AG20443 (cell line): Measurements from ENCODE around the gene GALNT17.
"Not testable (repeated sequence)": the region's sequence is repeated elsewhere in the genome, so short reads cannot be mapped to it uniquely, and the experiment has no call there.

ENCODE experiments used
- DNase-seq: peaks from one replicate; pipeline ENCODE4 v3.0.0; 2012; ENCODE audit warnings: low spot score, mixed read lengths

The GALNT17 gene

DNA sequence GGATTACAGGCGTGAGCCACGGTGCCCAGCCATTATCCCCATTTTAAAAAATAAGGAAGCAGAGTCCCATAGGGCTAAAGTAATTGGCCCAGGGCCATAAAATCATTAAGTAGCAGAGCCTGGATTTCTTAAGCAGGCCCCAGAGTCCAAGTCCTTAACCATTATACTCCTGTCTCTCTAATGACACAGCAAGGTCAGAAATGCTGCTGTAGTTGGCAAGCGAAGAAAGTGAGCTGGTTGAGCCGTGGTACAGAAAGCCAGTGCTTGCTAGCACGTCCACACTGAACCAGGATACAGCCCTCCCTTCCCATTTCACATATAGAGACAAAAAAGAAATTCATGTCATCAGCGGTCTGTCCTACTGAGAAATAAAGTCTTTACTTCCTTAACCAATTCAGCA is 562.7 kb downstream of the GALNT17 start:
- no peak for DNase-seq

DNA sequence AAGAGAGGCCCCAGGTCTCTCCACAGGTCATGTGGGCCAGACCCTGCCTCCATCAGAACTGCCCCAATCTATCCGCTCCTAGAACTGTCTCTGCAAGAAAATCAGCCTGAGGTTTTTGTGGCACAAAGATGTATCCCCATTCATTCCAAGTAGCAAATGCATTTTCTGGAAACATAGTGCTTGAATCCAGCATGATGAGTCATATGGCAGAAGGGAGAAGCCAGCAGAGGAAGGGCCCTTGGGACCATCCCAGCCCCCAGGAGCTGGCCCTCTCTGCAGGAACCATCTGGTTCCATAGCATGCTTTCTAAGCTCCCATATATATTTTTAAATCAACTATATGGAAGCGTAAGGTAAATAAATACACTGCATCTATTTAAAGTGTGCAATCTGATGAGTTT is 563.2 kb downstream of the GALNT17 start:
- DNase-seq = no peak

DNA sequence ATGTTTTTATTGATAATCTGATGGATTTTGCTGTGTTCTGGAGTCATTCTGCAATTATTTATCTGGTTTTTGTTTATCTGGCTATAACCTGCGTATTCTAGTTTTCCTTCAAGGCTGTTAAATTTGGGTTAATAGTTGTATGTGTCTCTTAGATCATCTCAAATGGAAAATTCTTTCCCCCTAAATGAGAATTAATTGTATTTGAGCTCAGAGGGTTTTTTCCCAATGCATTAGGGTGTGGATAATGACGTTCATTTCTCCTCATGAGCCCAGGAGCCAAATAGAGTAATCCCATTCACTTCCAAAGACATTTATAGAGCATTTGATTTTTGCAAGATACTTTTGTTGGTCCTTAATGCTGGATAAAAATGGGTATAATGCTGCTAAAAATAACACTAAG is 564.6 kb downstream of the GALNT17 start:
- no peak for DNase-seq

DNA sequence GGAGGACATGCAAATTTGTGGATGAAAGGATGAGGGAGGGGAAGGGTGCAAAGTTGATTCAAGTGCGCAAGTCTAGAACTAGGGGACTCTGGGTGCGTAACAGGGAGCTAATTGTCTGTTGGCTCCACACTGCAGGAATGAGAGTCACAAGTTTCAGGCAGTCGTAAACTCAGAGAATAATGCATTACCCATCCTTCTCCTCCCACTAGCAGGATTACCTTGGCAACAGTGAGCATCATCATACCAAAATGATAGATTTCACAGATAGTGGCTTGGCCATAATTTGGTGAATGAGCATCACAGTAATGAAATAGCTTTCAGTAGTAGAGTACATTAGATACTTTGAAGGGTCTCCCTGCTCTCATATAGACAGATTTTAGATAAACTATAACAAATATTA is 565.5 kb downstream of the GALNT17 start:
- DNase-seq = no peak

DNA sequence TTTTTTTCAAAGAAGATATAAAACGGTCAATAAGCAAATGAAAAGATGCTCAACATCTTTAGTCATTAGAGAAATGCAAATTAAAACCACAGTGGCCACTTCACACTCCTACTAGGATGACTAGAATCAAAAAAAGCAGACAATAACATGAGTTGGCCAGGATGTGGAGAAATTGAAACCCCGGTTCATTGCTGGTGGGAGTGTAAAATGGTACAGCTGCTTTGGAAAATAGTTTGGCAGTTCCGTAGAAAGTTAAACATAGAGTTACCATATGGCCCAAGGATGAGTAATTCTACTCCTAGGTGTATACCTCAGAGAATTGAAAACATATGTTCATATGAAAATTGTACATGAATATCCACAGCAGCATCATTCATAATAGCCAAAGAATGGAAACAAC is 573.3 kb downstream of the GALNT17 start:
- no peak for DNase-seq

DNA sequence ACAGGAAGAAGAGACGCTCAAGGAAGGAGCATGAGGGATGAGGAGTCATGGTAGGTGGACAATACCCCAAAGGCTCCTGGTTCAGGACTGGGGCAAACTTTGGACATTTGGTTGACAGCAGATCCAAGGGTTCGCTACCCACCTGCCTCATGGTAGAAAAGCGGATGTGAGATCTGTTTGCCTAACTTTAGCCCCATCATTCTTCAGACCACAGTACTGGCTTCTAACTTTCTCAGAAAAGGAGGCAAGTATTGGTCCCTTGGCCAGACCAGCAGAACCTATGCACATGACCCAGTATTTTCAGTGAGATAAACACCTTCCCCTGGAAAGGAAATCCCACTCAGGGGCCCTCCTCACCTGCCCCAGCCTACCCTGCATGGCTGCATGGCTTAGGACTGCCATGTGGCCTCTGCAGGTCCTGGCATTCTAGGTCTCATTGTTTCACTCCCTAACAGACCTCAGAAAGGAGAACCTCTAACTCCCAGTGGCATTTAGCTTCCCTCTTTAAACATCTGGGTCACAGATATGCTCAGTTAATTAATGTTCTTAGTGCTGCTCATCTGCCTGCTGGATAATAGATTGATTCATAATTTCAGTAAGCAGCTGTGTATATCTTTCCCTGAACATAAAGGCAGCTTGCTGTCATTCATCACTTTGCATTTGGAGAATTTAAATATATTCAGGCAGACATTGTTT is 574.1 kb downstream of the GALNT17 start:
- no peak for DNase-seq

DNA sequence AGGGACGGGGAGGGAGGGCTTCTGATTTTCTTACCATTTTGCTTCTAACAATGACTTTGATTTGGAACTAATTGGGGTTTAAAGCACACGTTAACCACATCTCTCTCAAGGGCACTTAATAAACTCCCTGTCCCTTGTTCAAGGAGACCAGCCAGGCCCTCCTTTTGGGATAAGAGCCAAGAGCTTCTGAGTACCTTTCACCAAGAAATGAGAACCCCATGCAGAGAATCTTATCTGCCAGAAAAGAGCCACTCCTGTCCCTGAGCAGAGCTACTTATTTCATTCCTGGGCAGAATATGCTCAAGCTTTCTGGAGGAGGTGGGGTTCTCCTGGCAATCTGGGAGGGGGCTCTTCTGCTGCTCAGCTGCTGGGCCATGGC is 574.6 kb downstream of the GALNT17 start:
- DNase-seq = no peak

DNA sequence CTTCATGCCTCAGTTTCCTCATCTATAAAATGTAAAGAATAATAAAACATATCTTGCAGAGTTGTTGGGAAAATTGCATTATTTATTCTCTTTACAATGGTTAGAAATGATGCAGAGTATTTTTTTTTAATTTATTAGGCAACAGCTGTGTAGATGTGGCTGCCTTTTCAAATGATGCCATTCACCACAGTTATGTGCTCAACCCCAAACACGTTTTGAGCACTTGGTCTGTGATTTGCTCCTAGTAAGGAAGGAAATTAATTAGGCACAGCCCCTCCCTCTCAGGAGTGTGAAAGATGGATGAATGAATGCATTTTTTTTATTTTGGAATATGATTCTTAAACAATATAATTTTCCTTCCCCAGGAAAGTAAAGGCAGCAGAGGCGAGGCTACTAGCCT is 575.1 kb downstream of the GALNT17 start:
- no peak for DNase-seq

DNA sequence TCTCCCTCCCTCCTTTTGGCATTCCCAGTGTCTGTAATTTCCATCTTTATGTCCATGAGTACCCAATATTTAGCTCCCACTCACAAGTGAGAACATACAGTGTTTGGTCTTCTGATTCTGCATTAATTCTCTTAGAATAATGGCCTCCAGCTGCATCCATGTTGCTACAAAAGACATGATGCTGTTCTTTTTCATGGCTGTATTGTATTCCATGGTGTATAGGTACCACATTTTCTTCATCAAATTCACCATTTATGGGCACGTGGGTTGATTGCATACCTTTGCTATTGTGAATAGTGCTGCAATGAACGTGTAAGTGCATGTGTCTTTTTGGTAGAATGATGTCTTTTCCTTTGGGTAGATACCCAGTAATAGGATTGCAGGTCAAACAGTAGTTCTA is 576.8 kb downstream of the GALNT17 start:
- no peak for DNase-seq

DNA sequence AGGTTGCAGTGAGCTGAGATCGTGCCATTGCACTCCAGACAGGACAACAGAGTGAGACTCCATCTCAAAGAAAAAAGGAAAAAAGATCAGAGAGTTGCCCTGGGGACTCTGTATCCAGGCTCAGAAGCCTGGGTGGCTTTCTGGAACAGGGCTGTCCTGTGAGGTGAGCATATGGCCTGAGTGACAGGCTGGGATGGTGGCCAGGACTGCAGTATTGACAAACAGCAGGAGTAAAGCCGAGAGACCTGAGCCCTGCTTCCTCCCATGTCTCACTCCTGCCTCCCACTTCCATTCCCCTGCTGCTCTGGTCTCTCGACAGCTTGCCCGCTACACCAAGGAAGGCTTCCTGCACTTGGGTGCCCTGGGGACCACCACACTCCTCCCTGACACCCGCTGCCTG is 578.5 kb downstream of the GALNT17 start:
- no peak for DNase-seq

DNA sequence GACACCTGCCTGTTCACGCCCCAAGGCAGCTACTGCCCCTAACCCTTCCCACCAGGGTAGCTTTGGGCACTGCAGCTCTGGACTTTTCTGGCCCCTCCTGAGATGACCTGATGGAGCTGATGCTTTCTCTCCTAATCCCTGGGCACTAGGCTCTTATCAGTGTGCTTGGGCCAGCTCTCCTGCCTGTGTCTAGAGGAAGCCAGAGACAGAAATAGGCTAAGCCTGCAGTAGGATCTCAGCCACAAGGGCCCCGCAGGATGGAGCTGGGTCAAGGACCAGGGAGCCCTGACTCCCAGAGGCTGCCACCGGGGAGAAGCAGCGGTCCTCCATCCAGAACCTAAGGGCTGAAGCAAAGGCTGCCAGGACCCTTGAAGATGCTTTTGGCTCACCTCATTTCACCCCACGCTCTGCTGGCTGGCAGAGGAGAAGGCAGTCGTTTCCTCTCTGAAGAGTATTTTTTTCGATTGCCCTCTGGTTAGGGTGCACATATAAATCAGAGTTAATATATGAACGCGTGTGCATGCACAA is 580.8 kb downstream of the GALNT17 start:
- DNase-seq = no peak

DNA sequence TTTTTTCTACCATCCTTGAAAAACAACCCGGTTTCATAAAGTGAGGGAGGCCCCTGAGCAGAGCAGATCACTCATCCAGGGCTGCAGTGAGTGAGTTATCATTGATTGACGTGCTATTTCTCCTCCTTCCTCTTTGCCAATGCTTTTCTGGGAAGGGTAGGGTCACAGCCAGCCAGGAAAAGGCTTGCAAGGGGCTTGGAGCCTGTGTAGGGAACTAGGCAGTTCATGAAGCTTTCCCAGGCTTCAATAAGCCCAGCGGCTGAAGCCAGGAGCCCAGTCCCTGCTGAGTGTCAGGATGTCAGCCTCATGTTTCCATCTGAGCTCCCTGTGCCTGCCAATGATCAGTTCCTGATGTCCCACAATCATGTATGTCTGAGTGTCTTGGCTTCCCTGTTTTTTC is 584.7 kb downstream of the GALNT17 start:
- DNase-seq = no peak

DNA sequence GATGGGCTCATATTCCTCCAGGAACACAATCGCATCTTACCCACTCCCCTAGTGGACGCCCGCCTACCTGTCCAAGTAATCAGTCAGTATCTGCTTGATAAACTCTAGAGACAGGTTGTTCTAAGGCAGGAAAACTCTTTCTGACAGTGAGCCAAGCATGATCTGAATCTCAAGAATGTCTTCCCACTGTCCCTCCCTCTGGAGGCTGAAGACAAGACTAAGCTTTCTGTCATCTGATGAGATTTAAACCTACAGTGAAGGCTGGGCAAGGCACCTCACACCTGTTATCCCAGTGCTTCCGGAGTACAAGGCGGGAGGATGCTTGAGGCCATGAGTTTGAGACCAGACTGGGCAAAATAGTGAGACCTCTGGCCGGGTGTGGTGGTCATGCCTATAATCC is 586.6 kb downstream of the GALNT17 start:
- no peak for DNase-seq

DNA sequence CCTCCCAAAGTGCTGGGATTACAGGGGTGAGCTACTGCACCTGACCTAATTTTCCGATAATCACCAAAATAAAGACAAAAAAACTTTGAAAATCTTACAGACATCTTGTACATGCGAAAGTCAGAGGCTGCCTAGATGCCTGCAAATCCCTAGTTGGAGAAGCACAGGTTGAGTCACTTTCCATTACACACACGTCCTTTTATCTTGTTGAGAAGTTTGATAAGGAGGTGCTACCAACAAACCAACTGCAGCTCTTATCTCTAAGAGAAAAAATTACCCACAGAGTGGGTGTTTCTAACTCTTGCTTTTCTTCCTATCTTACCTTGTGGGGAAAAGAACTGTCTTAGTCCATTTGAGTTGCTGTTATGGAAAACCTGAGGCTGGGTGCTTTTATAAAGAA is 589.8 kb downstream of the GALNT17 start:
- DNase-seq = no peak

DNA sequence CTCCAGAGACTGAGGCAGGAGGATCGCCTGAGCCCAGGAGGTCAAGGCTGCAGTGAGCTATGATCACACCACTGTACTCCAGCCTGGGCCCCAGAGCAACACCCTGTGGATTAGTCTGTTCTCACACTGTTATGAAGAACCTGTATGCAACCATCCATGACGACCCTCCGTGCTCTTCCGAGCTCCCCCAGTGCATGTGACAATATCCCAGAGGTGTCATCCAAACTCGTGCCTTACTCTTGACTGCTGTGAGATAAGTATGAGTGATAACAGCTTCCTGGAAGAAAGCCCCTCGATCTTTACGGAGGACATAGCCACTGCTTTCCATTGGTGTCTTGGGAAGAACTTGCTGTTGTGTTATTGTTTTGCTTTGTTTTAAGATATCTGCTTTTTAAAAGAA is 591.9 kb downstream of the GALNT17 start:
- no peak for DNase-seq

DNA sequence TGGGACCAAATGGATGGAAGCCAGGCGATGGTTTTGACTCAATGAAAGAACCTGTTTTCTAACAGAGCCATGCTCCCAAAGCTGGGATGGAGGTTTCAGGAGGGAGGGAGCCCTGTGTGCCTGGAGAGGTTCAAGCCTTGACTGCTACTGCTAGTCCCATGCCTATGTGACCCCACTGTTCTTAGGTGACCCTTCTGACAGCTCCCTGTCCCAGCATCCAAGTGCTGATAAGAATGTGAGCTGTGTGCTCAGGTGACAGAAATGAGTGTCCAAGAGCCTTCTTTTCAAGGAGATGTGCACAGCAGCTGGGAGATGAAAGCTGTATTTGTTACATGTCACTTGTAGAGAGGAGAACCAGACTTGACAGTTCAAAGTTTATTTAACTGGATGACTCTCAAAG is 595.4 kb downstream of the GALNT17 start:
- DNase-seq = no peak

DNA sequence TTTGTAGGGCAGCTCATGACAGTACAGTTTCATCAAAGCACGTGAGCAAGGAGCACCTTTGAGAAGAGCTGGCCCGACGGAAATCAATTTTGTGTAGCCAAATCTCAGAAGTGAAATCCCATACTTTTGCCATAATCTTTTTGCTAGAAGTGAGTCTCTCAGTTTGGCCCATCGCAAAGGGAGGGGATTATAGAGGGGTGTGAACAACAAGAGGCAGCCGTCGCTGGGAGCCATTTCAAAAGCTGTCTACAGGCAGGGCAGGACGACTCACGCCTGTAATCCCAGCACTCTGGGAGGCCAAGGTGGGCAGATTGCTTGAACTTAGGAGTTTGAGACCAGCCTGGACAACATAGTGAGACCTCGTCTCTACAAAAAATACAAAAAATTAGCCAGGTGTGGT is 599.8 kb downstream of the GALNT17 start:
- no peak for DNase-seq

DNA sequence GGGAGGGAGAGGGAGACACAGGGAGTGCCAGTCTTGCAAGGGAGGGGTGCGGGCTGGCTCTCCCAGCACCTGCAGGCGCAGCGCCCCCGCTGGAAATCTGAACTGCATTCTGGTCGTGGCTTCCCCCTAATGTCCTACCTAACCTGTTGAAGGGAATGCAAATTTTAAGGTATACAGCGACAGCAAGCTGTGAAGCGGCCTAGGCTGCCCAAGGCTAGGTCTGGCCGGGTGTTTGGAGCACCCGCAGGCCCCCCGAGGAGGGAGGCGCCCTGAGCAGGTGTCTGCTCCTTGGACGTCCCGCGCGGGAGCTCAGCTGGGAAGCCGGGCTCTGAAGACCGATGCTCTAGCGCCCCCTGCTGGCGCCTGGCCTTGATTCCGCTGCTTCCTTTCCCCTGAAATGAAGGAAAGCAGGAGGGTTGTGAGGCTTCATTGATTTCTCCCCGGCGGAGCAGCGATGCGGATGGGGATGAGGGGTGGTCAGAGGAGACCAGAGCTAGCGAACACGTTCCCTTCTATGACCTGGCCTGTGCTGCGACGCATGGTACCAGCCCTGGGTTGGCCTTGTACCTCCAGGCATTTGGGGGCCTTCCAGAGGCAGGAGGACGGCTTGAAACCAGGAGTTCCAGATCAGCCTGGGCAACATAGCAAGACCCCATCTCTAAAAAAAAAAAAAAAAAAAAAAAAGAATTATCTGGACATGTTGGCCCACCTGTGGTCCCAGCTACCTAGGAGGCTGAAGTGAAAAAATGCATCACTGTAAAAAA is 601.3 kb downstream of the GALNT17 start:
- DNase-seq = peak; percentile 89

DNA sequence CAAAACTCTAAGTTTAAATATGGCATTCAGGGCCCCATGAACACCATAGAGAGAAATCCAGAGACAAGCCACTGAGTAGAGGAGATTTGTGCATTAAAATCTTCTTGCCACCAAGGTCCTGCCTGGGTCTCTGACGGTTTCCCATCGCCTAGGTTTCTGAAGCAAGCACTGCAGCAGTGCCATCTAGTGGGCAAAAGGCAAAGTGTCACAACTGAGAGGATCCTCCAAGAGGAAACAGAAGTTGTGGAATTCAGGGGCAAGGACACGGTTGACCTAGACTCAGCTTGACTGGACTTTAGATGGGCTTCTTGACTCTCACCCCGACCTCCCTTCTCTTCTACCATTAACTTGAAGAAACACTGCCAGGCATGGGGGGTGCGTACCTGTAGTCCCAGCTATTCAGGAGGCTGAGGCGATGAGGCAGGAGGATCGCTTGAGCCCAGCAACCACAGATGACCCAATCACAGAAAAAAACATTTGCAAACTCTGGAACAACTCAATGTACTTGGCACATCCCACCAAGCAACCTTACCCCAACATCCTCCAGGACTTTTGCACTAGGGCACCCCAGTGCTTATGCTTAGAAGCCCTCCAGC is 604.1 kb downstream of the GALNT17 start:
- peak; percentile 78 for DNase-seq

DNA sequence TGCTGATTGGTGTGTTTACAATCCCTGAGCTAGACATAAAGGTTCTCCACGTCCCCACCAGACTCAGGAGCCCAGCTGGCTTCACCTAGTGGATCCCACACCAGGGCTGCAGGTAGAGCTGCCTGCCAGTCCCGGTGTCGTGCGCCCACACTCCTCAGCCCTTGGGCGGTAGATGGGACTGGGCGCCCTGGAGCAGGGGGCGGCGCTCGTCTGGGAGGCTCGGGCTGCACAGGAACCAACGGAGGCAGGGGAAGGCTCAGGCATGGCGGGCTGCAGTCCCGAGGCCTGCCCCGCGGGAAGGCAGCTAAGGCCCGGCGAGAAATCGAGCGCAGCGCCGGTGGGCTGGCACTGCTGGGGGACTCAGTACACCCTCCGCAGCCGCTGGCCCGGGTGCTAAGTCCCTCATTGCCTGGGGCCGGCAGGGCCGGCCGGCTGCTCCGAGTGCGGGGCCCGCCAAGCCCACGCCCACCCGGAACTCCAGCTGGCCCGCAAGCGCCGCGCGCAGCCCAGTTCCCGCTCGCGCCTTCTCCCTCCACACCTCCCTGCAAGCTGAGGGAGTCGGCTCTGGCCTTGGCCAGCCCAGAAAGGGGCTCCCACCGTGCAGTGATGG is 606.1 kb downstream of the GALNT17 start:
- not testable (repeated sequence) for DNase-seq

DNA sequence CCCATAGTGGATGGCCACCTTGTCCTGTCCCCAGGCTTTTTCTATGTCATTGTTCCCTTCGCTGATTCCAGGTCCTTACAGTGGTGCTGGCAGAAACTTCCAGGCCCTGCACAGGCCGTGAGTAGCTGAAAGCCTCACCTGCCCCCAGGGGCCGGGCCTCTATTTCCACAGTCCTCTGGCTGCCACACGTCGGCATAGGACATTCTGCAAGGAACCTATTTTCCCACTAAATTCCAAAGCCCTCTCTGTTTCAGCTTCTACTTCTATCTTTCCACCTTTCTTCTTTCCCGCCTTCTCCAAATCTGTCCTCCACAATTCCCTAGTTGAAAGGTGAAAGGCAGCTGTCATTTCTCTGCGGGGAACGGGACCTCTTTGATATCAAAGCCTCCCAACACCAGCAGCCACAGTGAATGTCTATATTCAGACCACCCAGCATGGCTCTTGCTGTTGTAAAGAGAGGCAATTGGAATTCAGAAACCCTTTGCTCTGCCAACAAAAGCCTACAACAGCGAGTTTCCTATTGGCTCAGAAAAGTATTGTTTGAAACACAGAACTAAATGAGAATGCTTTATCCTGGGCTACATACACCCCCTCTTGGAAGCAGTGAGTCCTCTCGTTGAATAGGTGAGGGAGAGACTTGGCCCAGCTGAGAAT is 607.7 kb downstream of the GALNT17 start:
- DNase-seq = no peak

DNA sequence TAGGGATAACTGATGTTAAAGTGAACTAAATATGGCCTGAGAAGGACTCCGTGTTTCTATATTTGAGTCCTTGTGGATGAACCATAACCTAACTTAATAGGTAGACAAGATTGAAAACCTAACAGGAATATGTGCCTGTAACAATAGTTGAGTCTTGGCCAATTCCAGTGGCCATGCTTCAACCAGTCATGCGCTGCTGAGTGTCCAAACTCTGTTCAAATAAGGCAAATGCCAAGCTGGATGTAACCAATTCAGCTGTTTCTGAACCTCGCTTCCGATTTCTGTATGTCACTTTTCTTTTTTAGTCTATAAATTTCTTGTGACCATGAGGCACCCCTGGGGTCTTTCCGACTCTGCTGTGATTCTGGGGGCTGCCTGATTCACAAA is 608.2 kb downstream of the GALNT17 start:
- no peak for DNase-seq
